Measurements from ENCODE around the gene RFNG. TPM values are rescaled to one million over a fixed set of nuclear protein-coding genes. Genes with fewer than 3 reads are reported as not detected.

RFNG gene
- total and polyA plus RNA-seq, 2 of the 13 experiments (the other 11 are each of a cell fraction or from before 2014, with no cell fraction given), result 61.4 to 64.0 TPM

DNA sequence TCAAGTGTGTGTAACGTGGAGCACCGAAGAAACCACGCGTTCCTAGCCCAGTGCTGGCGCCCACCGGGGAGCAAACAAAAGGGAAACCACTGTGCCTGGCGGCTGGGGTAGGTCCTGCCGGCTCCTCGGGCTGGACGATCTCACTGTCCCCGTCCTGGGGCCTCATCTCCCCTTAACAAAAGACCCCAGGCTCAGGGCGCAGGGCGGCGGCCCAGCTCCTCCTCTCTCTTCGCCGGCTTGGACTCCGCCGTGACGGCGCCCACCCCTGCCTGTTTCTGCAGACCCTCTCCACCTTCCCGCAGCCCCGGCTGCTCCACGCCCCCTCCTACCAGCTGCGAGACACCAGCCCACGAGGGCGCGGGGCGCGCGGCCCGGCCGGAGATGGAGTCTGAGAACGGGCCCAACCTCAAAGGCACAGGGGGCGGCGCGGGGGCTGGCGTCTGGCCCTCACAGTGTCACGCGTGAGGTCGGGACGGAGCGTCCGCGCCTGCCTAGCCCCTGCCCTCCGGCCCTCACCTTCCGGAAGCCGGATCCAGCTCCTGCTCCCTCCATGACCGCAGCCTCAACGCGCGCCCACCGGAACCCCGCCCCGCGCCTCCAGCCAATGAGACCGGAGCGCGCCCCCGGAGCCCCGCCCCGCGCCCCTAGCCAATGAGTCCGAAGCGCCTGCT lies 29.2 kb downstream of the RFNG start, which contains the start of gene CENPX (continued):
- TF ChIP-seq ZNF766 (CRISPR knock-in tag; IDR thresholded peaks at IDR 0.05; ENCODE audit: borderline replicate concordance) (peak; percentile 27; the same call in 1 of the 2 replicates), ZNF768 (CRISPR knock-in tag; IDR thresholded peaks at IDR 0.05) (peak; percentile 68), JARID2 (CRISPR knock-in tag; IDR thresholded peaks at IDR 0.05; ENCODE audit: insufficient replicate concordance) (no peak), ZMYM3 (CRISPR knock-in tag; IDR thresholded peaks at IDR 0.05) (no peak), BCL6 (CRISPR knock-in tag; IDR thresholded peaks at IDR 0.05) (peak; percentile 7; the same call in 1 of the 2 replicates), SSRP1 (CRISPR knock-in tag; IDR thresholded peaks at IDR 0.05) (peak; percentile 12), ZNF557 (CRISPR knock-in tag; IDR thresholded peaks at IDR 0.05) (0 out of 2 replicates have a peak, but pooled peaks have one; percentile 23), RBFOX2 (IDR thresholded peaks at IDR 0.05; ENCODE audit: low read depth, low read length) (peak; percentile 97), ZNF224 (CRISPR knock-in tag; IDR thresholded peaks at IDR 0.05) (0 out of 2 replicates have a peak, but pooled peaks have one; percentile 39), HNRNPLL (IDR thresholded peaks at IDR 0.05; ENCODE audit: low read depth, low read length, poor library complexity, severe bottlenecking) (peak; percentile 10), ZNF816 (CRISPR knock-in tag; IDR thresholded peaks at IDR 0.05; ENCODE audit: borderline replicate concordance) (no peak), SATB2 (CRISPR knock-in tag; IDR thresholded peaks at IDR 0.05) (0 out of 2 replicates have a peak, but pooled peaks have one; percentile 47), GPN1 (CRISPR knock-in tag; IDR thresholded peaks at IDR 0.05; ENCODE audit: borderline replicate concordance) (no peak)
- TF ChIP-seq, protein P1, sequence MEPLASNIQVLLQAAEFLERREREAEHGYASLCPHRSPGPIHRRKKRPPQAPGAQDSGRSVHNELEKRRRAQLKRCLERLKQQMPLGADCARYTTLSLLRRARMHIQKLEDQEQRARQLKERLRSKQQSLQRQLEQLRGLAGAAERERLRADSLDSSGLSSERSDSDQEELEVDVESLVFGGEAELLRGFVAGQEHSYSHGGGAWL (CRISPR knock-in tag; IDR thresholded peaks at IDR 0.05), result peak; percentile 77; the same call in 1 of the 2 replicates
- TF ChIP-seq, protein P2, sequence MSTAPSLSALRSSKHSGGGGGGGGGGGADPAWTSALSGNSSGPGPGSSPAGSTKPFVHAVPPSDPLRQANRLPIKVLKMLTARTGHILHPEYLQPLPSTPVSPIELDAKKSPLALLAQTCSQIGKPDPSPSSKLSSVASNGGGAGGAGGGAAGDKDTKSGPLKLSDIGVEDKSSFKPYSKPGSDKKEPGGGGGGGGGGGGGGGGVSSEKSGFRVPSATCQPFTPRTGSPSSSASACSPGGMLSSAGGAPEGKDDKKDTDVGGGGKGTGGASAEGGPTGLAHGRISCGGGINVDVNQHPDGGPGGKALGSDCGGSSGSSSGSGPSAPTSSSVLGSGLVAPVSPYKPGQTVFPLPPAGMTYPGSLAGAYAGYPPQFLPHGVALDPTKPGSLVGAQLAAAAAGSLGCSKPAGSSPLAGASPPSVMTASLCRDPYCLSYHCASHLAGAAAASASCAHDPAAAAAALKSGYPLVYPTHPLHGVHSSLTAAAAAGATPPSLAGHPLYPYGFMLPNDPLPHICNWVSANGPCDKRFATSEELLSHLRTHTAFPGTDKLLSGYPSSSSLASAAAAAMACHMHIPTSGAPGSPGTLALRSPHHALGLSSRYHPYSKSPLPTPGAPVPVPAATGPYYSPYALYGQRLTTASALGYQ (CRISPR knock-in tag; IDR thresholded peaks at IDR 0.05), result peak; percentile 54; the same call in 1 of the 2 replicates
- TF ChIP-seq, protein P3, sequence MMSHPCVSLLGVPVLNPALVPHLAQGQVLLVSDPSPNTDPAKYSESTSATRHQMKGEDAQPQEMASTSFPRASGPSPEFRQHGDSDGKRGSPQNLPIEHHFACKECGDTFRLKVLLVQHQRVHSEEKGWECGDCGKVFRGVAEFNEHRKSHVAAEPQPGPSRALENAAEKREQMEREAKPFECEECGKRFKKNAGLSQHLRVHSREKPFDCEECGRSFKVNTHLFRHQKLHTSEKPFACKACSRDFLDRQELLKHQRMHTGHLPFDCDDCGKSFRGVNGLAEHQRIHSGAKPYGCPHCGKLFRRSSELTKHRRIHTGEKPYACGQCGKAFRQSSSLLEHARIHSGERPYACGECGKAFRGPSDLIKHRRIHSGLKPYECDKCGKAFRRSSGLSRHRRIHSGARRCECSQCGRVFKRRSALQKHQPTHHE (CRISPR knock-in tag; IDR thresholded peaks at IDR 0.05; ENCODE audit: borderline replicate concordance), result peak; percentile 90
- TF ChIP-seq, protein P4, sequence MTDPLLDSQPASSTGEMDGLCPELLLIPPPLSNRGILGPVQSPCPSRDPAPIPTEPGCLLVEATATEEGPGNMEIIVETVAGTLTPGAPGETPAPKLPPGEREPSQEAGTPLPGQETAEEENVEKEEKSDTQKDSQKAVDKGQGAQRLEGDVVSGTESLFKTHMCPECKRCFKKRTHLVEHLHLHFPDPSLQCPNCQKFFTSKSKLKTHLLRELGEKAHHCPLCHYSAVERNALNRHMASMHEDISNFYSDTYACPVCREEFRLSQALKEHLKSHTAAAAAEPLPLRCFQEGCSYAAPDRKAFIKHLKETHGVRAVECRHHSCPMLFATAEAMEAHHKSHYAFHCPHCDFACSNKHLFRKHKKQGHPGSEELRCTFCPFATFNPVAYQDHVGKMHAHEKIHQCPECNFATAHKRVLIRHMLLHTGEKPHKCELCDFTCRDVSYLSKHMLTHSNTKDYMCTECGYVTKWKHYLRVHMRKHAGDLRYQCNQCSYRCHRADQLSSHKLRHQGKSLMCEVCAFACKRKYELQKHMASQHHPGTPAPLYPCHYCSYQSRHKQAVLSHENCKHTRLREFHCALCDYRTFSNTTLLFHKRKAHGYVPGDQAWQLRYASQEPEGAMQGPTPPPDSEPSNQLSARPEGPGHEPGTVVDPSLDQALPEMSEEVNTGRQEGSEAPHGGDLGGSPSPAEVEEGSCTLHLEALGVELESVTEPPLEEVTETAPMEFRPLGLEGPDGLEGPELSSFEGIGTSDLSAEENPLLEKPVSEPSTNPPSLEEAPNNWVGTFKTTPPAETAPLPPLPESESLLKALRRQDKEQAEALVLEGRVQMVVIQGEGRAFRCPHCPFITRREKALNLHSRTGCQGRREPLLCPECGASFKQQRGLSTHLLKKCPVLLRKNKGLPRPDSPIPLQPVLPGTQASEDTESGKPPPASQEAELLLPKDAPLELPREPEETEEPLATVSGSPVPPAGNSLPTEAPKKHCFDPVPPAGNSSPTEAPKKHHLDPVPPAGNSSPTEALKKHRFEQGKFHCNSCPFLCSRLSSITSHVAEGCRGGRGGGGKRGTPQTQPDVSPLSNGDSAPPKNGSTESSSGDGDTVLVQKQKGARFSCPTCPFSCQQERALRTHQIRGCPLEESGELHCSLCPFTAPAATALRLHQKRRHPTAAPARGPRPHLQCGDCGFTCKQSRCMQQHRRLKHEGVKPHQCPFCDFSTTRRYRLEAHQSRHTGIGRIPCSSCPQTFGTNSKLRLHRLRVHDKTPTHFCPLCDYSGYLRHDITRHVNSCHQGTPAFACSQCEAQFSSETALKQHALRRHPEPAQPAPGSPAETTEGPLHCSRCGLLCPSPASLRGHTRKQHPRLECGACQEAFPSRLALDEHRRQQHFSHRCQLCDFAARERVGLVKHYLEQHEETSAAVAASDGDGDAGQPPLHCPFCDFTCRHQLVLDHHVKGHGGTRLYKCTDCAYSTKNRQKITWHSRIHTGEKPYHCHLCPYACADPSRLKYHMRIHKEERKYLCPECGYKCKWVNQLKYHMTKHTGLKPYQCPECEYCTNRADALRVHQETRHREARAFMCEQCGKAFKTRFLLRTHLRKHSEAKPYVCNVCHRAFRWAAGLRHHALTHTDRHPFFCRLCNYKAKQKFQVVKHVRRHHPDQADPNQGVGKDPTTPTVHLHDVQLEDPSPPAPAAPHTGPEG (CRISPR knock-in tag; IDR thresholded peaks at IDR 0.05), result peak; percentile 80; the same call in 1 of the 2 replicates
- TF ChIP-seq, protein P5, sequence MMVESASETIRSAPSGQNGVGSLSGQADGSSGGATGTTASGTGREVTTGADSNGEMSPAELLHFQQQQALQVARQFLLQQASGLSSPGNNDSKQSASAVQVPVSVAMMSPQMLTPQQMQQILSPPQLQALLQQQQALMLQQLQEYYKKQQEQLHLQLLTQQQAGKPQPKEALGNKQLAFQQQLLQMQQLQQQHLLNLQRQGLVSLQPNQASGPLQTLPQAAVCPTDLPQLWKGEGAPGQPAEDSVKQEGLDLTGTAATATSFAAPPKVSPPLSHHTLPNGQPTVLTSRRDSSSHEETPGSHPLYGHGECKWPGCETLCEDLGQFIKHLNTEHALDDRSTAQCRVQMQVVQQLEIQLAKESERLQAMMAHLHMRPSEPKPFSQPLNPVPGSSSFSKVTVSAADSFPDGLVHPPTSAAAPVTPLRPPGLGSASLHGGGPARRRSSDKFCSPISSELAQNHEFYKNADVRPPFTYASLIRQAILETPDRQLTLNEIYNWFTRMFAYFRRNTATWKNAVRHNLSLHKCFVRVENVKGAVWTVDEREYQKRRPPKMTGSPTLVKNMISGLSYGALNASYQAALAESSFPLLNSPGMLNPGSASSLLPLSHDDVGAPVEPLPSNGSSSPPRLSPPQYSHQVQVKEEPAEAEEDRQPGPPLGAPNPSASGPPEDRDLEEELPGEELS (CRISPR knock-in tag; IDR thresholded peaks at IDR 0.05), result no peak
